Neural crest cell (in vitro differentiated cells): ENCODE measurements around the gene CD247. TPM values are rescaled to one million over a fixed set of nuclear protein-coding genes. Genes with fewer than 3 reads are reported as not detected.

Source experiments
- DNase-seq: peaks from one replicate; pipeline ENCODE4 v3.0.0; 2021; ENCODE audit warnings: low read depth, mixed read lengths, low spot score
- H3K27ac Mint-ChIP-seq: one replicate; pipeline ENCODE4 v1.8.0; 2021; ENCODE audit warnings: mild to moderate bottlenecking, mixed read lengths; ENCODE audit not compliant: unreplicated experiment
- H3K27me3 Mint-ChIP-seq: 2 replicates; pipeline ENCODE4 v1.8.0; 2021; ENCODE audit warnings: low read depth, mild to moderate bottlenecking, mixed read lengths
- H3K36me3 Mint-ChIP-seq: 2 replicates; pipeline ENCODE4 v1.8.0; 2021; ENCODE audit warnings: low read depth, mild to moderate bottlenecking, mixed read lengths
- H3K4me1 Mint-ChIP-seq: 2 replicates; pipeline ENCODE4 v1.8.0; 2021; ENCODE audit warnings: mixed read lengths
- H3K4me3 Mint-ChIP-seq: one replicate; pipeline ENCODE4 v1.8.0; 2021; ENCODE audit warnings: mild to moderate bottlenecking, mixed read lengths
- H3K9me3 Mint-ChIP-seq: 2 replicates; pipeline ENCODE4 v1.8.0; 2021; ENCODE audit warnings: mixed read lengths
- long read RNA-seq: library from polyadenylated mRNA; unstranded; transcript quantifications from one replicate; pipeline ENCODE4 v2.0.0, GENCODE V29; 2020
- total RNA-seq: library from RNA; stranded (reverse); gene quantifications from 2 replicates; pipeline ENCODE4 v1.2.1, GENCODE V29; 2021
- TF ChIP-seq, protein P1 (sequence below): fragments of 200-600 bp; sonication (generic); conservative IDR thresholded peaks from 2 replicates; pipeline ENCODE4 v1.5.0; 2021; ENCODE audit warnings: antibody characterized with exemption, mild to moderate bottlenecking

Gene CD247
- total RNA-seq, result 2.8 and 3.9 TPM in 2 replicates
- long read RNA-seq, result 0 reads

DNA sequence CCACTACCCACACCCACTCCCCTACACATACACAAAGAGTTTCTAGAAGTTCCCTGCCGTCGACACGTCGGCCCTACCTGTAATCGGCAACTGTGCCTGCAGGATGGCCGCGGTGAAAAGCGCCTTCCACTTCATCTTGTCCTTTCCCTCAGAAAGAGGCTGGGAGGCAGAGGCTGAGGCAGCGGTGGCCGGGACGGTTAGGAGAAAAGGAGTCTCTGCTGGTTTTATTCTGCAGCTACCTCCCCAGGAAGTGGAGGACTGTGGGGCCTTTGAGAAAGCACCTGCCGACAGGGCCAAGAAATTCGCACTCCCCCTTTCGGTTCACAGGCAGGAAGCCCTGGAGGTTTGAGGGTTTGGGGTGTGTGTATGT is at the start of gene CD247:
Gene CD247, minus strand, starts transcription at position 199 of the 370 bp plus-strand sequence. Its CDS starts 64 bp downstream, at position 135.
- H3K9me3 Mint-ChIP-seq, result peaks cover 6% of the 10 kb centered on the region
- TF ChIP-seq, protein P1, sequence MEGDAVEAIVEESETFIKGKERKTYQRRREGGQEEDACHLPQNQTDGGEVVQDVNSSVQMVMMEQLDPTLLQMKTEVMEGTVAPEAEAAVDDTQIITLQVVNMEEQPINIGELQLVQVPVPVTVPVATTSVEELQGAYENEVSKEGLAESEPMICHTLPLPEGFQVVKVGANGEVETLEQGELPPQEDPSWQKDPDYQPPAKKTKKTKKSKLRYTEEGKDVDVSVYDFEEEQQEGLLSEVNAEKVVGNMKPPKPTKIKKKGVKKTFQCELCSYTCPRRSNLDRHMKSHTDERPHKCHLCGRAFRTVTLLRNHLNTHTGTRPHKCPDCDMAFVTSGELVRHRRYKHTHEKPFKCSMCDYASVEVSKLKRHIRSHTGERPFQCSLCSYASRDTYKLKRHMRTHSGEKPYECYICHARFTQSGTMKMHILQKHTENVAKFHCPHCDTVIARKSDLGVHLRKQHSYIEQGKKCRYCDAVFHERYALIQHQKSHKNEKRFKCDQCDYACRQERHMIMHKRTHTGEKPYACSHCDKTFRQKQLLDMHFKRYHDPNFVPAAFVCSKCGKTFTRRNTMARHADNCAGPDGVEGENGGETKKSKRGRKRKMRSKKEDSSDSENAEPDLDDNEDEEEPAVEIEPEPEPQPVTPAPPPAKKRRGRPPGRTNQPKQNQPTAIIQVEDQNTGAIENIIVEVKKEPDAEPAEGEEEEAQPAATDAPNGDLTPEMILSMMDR, result no peak
- H3K27ac Mint-ChIP-seq, result no peak within 1 kb of the TSS
- H3K27me3 Mint-ChIP-seq, result no peaks in the 10 kb centered on the region
- DNase-seq, result no peak
- H3K4me3 Mint-ChIP-seq, result no peak within 1 kb of the TSS
- peaks cover 3% of the 10 kb centered on the region for H3K36me3 Mint-ChIP-seq
- peaks cover 21% of the 10 kb centered on the region for H3K4me1 Mint-ChIP-seq

DNA sequence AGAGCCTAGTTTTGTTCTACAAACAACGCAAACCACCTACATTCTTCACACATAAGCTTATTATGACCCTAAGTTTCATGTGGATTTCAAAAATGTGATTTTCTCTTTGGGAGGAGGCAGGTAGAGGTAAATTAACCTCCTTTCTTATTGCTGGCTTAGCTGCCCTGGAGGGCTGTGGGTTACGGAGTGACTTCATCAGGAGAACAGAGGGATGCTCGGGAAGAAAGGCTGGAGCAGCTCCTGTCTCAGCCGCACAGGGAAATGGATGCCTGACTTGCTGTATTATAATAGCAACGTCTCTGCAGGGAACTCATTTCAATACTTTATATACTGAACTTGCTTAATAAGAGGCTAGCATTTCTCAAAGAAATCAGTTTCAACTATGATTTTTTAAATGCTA is 49.3 kb upstream of the CD247 start:
- TF ChIP-seq, protein P1, result no peak
- DNase-seq, result no peak
- H3K4me3 Mint-ChIP-seq, result no peak overlapping the region

DNA sequence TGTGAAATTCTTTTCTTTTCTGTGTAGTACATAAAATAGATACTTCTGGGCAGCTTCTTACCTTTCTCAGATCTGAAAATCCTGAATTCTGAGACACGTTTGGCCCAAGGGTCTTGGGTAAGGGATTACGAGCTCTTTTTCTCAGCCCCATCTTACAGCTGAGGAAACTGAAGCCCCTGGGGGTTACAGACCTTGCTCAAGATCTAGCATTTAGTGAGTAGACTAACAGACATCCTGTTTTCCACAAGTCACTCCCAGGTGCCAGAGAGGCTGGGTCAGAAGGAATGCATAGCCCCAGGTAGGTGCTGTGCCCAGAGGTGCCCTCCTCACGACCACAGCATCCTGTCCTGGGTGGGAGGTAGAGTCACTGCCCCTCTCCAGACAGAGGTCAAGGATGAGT is 48.4 kb upstream of the CD247 start:
- Mint-ChIP-seq H3K27me3 (no peaks in the 10 kb centered on the region), H3K4me3 (no peak overlapping the region), H3K9me3 (no peaks in the 10 kb centered on the region), H3K4me1 (peaks cover 18% of the 10 kb centered on the region), H3K27ac (peak overlapping the region; percentile 67), H3K36me3 (no peaks in the 10 kb centered on the region)
- TF ChIP-seq, protein P1, result no peak
- no peak for DNase-seq

More for the DNA sequence above, 49.3 kb upstream of the CD247 start:
- no peaks in the 10 kb centered on the region for H3K36me3 Mint-ChIP-seq
- H3K27ac Mint-ChIP-seq, result no peak overlapping the region
- H3K4me1 Mint-ChIP-seq, result peaks cover 18% of the 10 kb centered on the region
- no peaks in the 10 kb centered on the region for H3K9me3 Mint-ChIP-seq
- no peaks in the 10 kb centered on the region for H3K27me3 Mint-ChIP-seq

DNA sequence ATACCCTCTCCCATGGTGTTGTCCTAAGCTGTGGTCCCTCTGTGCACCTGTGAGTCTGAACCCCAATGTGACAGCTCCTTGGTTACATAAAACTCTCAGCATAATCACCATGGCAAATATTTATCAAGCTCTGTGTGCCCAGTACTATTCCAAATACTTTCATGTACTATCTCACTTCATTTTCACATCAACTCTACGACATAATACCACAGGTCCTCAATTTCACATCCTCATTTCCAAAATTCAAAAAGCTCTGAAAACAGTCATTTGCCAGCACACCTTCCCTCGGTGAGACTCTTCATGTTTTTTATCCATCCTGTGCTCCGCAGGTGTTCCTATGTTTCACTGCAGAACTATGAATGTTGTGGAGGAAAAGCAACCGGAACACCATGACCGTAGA is 47.6 kb upstream of the CD247 start:
- H3K4me1 Mint-ChIP-seq, result peaks cover 18% of the 10 kb centered on the region
- no peak overlapping the region for H3K27ac Mint-ChIP-seq
- H3K27me3 Mint-ChIP-seq, result no peaks in the 10 kb centered on the region
- no peaks in the 10 kb centered on the region for H3K36me3 Mint-ChIP-seq
- H3K4me3 Mint-ChIP-seq, result no peak overlapping the region
- no peak for DNase-seq
- H3K9me3 Mint-ChIP-seq, result no peaks in the 10 kb centered on the region
- TF ChIP-seq, protein P1, result no peak

DNA sequence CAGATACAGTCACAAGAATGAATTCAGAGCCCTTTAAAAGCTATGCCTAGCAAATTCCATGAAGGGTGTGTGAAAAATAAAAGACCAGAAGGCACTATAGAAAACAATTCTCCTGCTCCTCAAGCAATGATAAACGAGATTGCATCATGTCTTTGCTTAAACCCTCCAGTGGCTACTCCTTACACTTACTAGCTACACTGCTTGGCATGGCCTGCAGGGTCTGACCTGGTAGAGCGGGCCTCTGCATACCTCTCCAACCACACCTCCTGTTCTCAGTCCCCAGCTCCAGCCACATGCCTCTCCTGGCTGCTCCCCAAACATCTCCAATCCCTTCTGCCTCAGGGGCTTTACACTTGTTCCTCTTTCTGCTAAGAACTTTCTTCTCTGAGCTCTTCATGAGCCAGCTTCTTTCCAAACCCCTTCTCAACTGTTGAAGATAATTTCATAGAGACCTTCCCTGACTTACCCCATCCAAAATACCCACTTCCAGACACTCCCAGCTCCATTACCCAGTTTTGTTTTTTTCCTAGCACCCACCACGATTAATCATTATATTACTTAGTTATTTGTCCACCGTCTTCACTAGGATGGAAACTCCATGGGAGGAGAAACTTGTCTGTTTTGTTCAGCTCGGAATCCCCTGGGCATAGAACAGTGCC is 46.4 kb upstream of the CD247 start:
- TF ChIP-seq, protein P1, result no peak
- DNase-seq, result no peak
- no peaks in the 10 kb centered on the region for H3K27me3 Mint-ChIP-seq
- peak overlapping the region; percentile 75 for H3K27ac Mint-ChIP-seq
- H3K4me3 Mint-ChIP-seq, result no peak overlapping the region
- peaks cover 18% of the 10 kb centered on the region for H3K4me1 Mint-ChIP-seq
- H3K9me3 Mint-ChIP-seq, result no peaks in the 10 kb centered on the region
- H3K36me3 Mint-ChIP-seq, result no peaks in the 10 kb centered on the region
